Measurements from ENCODE around the gene TCF7L2. TPM values are rescaled to one million over a fixed set of nuclear protein-coding genes. Genes with fewer than 3 reads are reported as not detected.

Gene TCF7L2
- total RNA-seq, 1 experiment from 2014 or later = 16.1 TPM

- intact Hi-C loops (cut with micrococcal nuclease) = no loop called here
- H3F3A ChIP-seq (ENCODE audit: low read length, unreplicated experiment) = no peaks in the 10 kb centered on the region
- 0 out of 2 replicates have a peak, but pooled peaks cover 7% of the 10 kb centered on the region for H4K20me1 ChIP-seq (ENCODE audit: low read length)
- ATAC-seq (no peak), DNase-seq (no peak)
- no peak overlapping the region for H2AFZ ChIP-seq (ENCODE audit: low read length)
- no peaks in the 10 kb centered on the region for H3K9me2 ChIP-seq (replicated peaks; ENCODE audit: low read length)
- H3K27me3 ChIP-seq (ENCODE audit: low read length) = no peaks in the 10 kb centered on the region
- BruUV-seq (replicated peaks) = no TSS peak
- peaks cover 95% of the 10 kb centered on the region for H3K79me2 ChIP-seq (ENCODE audit: low read length)
- POLR2A ChIA-PET (ENCODE audit: unreplicated experiment) = no interaction called here
- CTCF ChIA-PET = no interaction called here
- H3K9ac ChIP-seq (ENCODE audit: low read length) = no peak overlapping the region
- H3K9me3 ChIP-seq (ENCODE audit: low read length) = no peaks in the 10 kb centered on the region
- no peaks in the 10 kb centered on the region for H3K4me1 ChIP-seq (ENCODE audit: insufficient read depth, low read length)
- H3K36me3 ChIP-seq (ENCODE audit: low read depth, low read length) = peaks cover 14% of the 10 kb centered on the region; the same call in 1 of the 2 replicates
- no peak overlapping the region for H3K27ac ChIP-seq (ENCODE audit: low read length)
- H3K4me3 ChIP-seq (ENCODE audit: low read length) = no peak overlapping the region
- H3K4me2 ChIP-seq (ENCODE audit: low read length) = no peak overlapping the region
- TF ChIP-seq CTCF (conservative IDR thresholded peaks at IDR 0.05; ENCODE audit: low read depth, low read length) (no peak), EZH2 (IDR thresholded peaks at IDR 0.05; ENCODE audit: low read length, unreplicated experiment) (no peak), EZH2phosphoT487 (IDR thresholded peaks at IDR 0.05; ENCODE audit: borderline replicate concordance, low read length) (no peak)
Measured at GRCh38 chr10:113033991-113034390, 83.9 kb downstream of the TCF7L2 start.

GRCh38 chr10:113035732-113036312, 85.8 kb downstream of the TCF7L2 start:
- DNase-seq = peak; percentile 35
- Histone ChIP-seq H3K4me1 (ENCODE audit: insufficient read depth, low read length) (no peaks in the 10 kb centered on the region), H3K9me2 (replicated peaks; ENCODE audit: low read length) (no peaks in the 10 kb centered on the region), H3K27ac (ENCODE audit: low read length) (no peak overlapping the region), H3K36me3 (ENCODE audit: low read depth, low read length) (peaks cover 12% of the 10 kb centered on the region; the same call in 1 of the 2 replicates), H3K79me2 (ENCODE audit: low read length) (peaks cover 95% of the 10 kb centered on the region), H3K27me3 (ENCODE audit: low read length) (no peaks in the 10 kb centered on the region), H3K4me2 (ENCODE audit: low read length) (no peak overlapping the region), H2AFZ (ENCODE audit: low read length) (no peak overlapping the region), H3F3A (ENCODE audit: low read length, unreplicated experiment) (no peaks in the 10 kb centered on the region), H3K4me3 (ENCODE audit: low read length) (no peak overlapping the region), H3K9me3 (ENCODE audit: low read length) (no peaks in the 10 kb centered on the region), H4K20me1 (ENCODE audit: low read length) (0 out of 2 replicates have a peak, but pooled peaks cover 10% of the 10 kb centered on the region), H3K9ac (ENCODE audit: low read length) (no peak overlapping the region)
- TF ChIP-seq EZH2phosphoT487 (IDR thresholded peaks at IDR 0.05; ENCODE audit: borderline replicate concordance, low read length) = no peak
- TF ChIP-seq CTCF (conservative IDR thresholded peaks at IDR 0.05; ENCODE audit: low read depth, low read length) = no peak
- no peak for TF ChIP-seq EZH2 (IDR thresholded peaks at IDR 0.05; ENCODE audit: low read length, unreplicated experiment)
- POLR2A ChIA-PET (ENCODE audit: unreplicated experiment) = no interaction called here
- CTCF ChIA-PET = no interaction called here
- peak; percentile 49; the same call in 1 of the 2 replicates for ATAC-seq
- BruUV-seq (replicated peaks) = no TSS peak
- intact Hi-C loops (cut with micrococcal nuclease) = no loop called here

- Histone ChIP-seq H3K4me1 (ENCODE audit: insufficient read depth, low read length) (no peaks in the 10 kb centered on the region), H3K9ac (ENCODE audit: low read length) (no peak overlapping the region), H3K36me3 (ENCODE audit: low read depth, low read length) (peaks cover 20% of the 10 kb centered on the region), H3K4me3 (ENCODE audit: low read length) (no peak overlapping the region), H3F3A (ENCODE audit: low read length, unreplicated experiment) (no peaks in the 10 kb centered on the region), H4K20me1 (ENCODE audit: low read length) (0 out of 2 replicates have a peak, but pooled peaks cover 10% of the 10 kb centered on the region), H3K27ac (ENCODE audit: low read length) (no peak overlapping the region), H3K4me2 (ENCODE audit: low read length) (no peak overlapping the region), H3K9me3 (ENCODE audit: low read length) (no peaks in the 10 kb centered on the region), H3K79me2 (ENCODE audit: low read length) (peaks cover 91% of the 10 kb centered on the region), H3K27me3 (ENCODE audit: low read length) (no peaks in the 10 kb centered on the region), H2AFZ (ENCODE audit: low read length) (no peak overlapping the region), H3K9me2 (replicated peaks; ENCODE audit: low read length) (no peaks in the 10 kb centered on the region)
- ATAC-seq (no peak), DNase-seq (no peak)
- intact Hi-C loops (cut with micrococcal nuclease) = no loop called here
- ChIA-PET CTCF (no interaction called here), POLR2A (ENCODE audit: unreplicated experiment) (interaction anchor here (0.6 kb wide), 1 partner anchor 94 kb away, joined by 3 read pairs; no protein-coding TSS in a partner anchor)
- BruUV-seq (replicated peaks) = no TSS peak
- TF ChIP-seq EZH2phosphoT487 (IDR thresholded peaks at IDR 0.05; ENCODE audit: borderline replicate concordance, low read length) = no peak
- TF ChIP-seq EZH2 (IDR thresholded peaks at IDR 0.05; ENCODE audit: low read length, unreplicated experiment) = no peak
- no peak for TF ChIP-seq CTCF (conservative IDR thresholded peaks at IDR 0.05; ENCODE audit: low read depth, low read length)
Measured at GRCh38 chr10:113036619-113037018, 86.6 kb downstream of the TCF7L2 start.

Data from PC-3 (cell line).